PFSK-1 (cell line): Measurements from ENCODE around the gene ACTR3.

Experiments used
- FOXP2 ChIP-seq: optimal IDR thresholded peaks from 2 replicates; pipeline ENCODE3; 2011; ENCODE audit warnings: borderline replicate concordance, control low read depth, inconsistent platforms; ENCODE audit not compliant: insufficient read depth; ENCODE audit errors: extremely low read length, extremely low read depth
- POLR2AphosphoS5 ChIP-seq: IDR thresholded peaks from 2 replicates; pipeline ENCODE4 v1.6.1; 2012; ENCODE audit warnings: low read depth, mild to moderate bottlenecking, control low read depth, low read length, moderate library complexity
- REST ChIP-seq, 2 experiments: IDR thresholded peaks; 2 replicates each; pipeline versions ENCODE4 v1.6.1 to v1.8.0; 2011 to 2012; ENCODE audit warnings: low read depth in 2 of 2, low read length in 2 of 2, control low read depth in 1 of 2, inconsistent platforms in 1 of 2, mild to moderate bottlenecking in 1 of 2, moderate library complexity in 1 of 2; ENCODE audit not compliant: insufficient read depth in 1 of 2
- SIN3A ChIP-seq: IDR thresholded peaks from 2 replicates; pipeline ENCODE4 v1.6.1; 2012; ENCODE audit warnings: mild to moderate bottlenecking, low read length, moderate library complexity, borderline replicate concordance; ENCODE audit not compliant: insufficient read depth
- TAF1 ChIP-seq: IDR thresholded peaks from 2 replicates; pipeline ENCODE4 v1.6.1; 2012; ENCODE audit warnings: low read length, control low read depth, borderline replicate concordance; ENCODE audit not compliant: insufficient read depth

GRCh38 chr2:113980946-113981345 lies 91.1 kb downstream of the ACTR3 start:
- no peak for TF ChIP-seq REST (IDR thresholded peaks at IDR 0.05; ENCODE audit: insufficient read depth in 1 of 2, low read depth in 2 of 2, low read length in 2 of 2)
- TF ChIP-seq POLR2AphosphoS5: no peak
- no peak for TF ChIP-seq TAF1
- TF ChIP-seq SIN3A: no peak
- TF ChIP-seq FOXP2: no peak
